ENCODE data around the gene EYS. TPM values are rescaled to one million over a fixed set of nuclear protein-coding genes. Genes with fewer than 3 reads are reported as not detected.

The EYS gene
- total and polyA plus RNA-seq, 2 of the 8 experiments (the other 6 are each of a cell fraction or from before 2014, with no cell fraction given), result 0.05 to 0.13 TPM

- no peak overlapping the region for H2BK12ac ChIP-seq (ENCODE audit: low read depth, low read length)
- no peaks in the 10 kb centered on the region for H3K23me2 ChIP-seq (ENCODE audit: low read depth, low read length)
- no peak overlapping the region for H2AK5ac ChIP-seq (ENCODE audit: low read depth, low read length)
- FAIRE-seq, result no peak
- no peak overlapping the region for H2BK5ac ChIP-seq (ENCODE audit: low read depth, low read length)
- ChIA-PET CTCF (ENCODE audit: partially characterized antibody) (no interaction called here), POLR2A (ENCODE audit: partially characterized antibody) (no interaction called here)
- H2BK20ac ChIP-seq (ENCODE audit: low read length), result no peak overlapping the region
- no peak overlapping the region for H4K91ac ChIP-seq (replicated peaks; ENCODE audit: insufficient read length, low read length)
- H3K79me1 ChIP-seq (ENCODE audit: low read depth, low read length), result no peaks in the 10 kb centered on the region
- H2BK120ac ChIP-seq (replicated peaks; ENCODE audit: low read depth, low read length), result no peak overlapping the region
- no peak overlapping the region for H3K56ac ChIP-seq (replicated peaks; ENCODE audit: insufficient read length, low read depth, low read length)
- H3K36me3 ChIP-seq (ENCODE audit: control insufficient read depth in 2 of 4, insufficient read depth in 4 of 4, low read length in 3 of 4), result no peaks in the 10 kb centered on the region
- DNase-seq (ENCODE audit: low read depth in 1 of 2, low spot score in 2 of 2), result no peak
- H3K4me2 ChIP-seq (ENCODE audit: insufficient read depth in 1 of 2, low read depth in 2 of 2, low read length in 2 of 2), result no peak overlapping the region
- no peak overlapping the region for H3K14ac ChIP-seq (ENCODE audit: insufficient read length)
- H4K8ac ChIP-seq (ENCODE audit: extremely low read depth, insufficient read depth, low read length), result no peak overlapping the region
- H2BK15ac ChIP-seq (ENCODE audit: low read length), result no peak overlapping the region
- WGBS, 2 experiments (ENCODE audit: extremely low coverage in 1 of 2, insufficient coverage in 1 of 2, insufficient read length in 1 of 2, insufficient replicate concordance in 2 of 2, low coverage in 1 of 2, low lambda C conversion rate in 2 of 2, missing lambda C conversion rate in 1 of 2), result 92% methylated on average over 2 of the region's 2 CpGs; no CpG with 5 or more reads in 1 of the 2 experiments
- no peak overlapping the region for H2AFZ ChIP-seq (ENCODE audit: low read length)
- no peak overlapping the region for H3K4ac ChIP-seq (replicated peaks; ENCODE audit: insufficient read length, low read depth, low read length)
- H3K79me2 ChIP-seq (ENCODE audit: control insufficient read depth in 1 of 2, insufficient read depth in 2 of 2, low read length in 2 of 2), result no peaks in the 10 kb centered on the region
- H3K23ac ChIP-seq (ENCODE audit: insufficient read length), result no peak overlapping the region
- H4K20me1 ChIP-seq (replicated peaks in 1 of 2; ENCODE audit: control insufficient read depth in 1 of 2, insufficient read depth in 2 of 2, low read length in 2 of 2), result no peaks in the 10 kb centered on the region
- H3K4me1 ChIP-seq (replicated peaks in 1 of 4; ENCODE audit: control insufficient read depth in 3 of 4, insufficient read depth in 4 of 4, low read length in 3 of 4), result no peaks in the 10 kb centered on the region
- no peaks in the 10 kb centered on the region for H3K27me3 ChIP-seq (replicated peaks in 1 of 4; ENCODE audit: control insufficient read depth in 3 of 4, extremely low read depth in 1 of 4, insufficient read depth in 3 of 4, low read length in 3 of 4)
- no peak overlapping the region for H3K4me3 ChIP-seq (ENCODE audit: extremely low read depth in 1 of 4, insufficient read depth in 2 of 4, low read depth in 3 of 4, low read length in 4 of 4)
- no peak overlapping the region for H3K18ac ChIP-seq (ENCODE audit: extremely low read depth, low read length)
- H3K9ac ChIP-seq (replicated peaks in 1 of 4; ENCODE audit: extremely low read depth in 1 of 4, low read depth in 3 of 4, low read length in 3 of 4), result no peak overlapping the region
- H3K9me3 ChIP-seq (ENCODE audit: insufficient read depth in 2 of 2, low read depth in 1 of 2, low read length in 1 of 2), result no peaks in the 10 kb centered on the region
- H4K5ac ChIP-seq (ENCODE audit: insufficient read length, low read depth, low read length), result no peak overlapping the region
- no peak overlapping the region for H3K27ac ChIP-seq (ENCODE audit: low read depth, low read length)
- no peak for TF ChIP-seq CREB1 (IDR thresholded peaks at IDR 0.05)
- no peak for TF ChIP-seq TEAD4 (IDR thresholded peaks at IDR 0.05; ENCODE audit: low read depth, low read length)
- no peak for TF ChIP-seq RAD21 (IDR thresholded peaks at IDR 0.05 in 1 of 2, conservative IDR thresholded peaks at IDR 0.05 in 1 of 2; ENCODE audit: low read depth in 2 of 2, low read length in 2 of 2)
- no peak for TF ChIP-seq ATF3 (IDR thresholded peaks at IDR 0.05; ENCODE audit: insufficient read depth, low read depth, low read length)
Measured at GRCh38 chr6:64145658-64146057, 1561.4 kb downstream of the EYS start.

Data from H1 (cell line).